ENCODE results near the gene PTPN2.

Gene PTPN2

DNA sequence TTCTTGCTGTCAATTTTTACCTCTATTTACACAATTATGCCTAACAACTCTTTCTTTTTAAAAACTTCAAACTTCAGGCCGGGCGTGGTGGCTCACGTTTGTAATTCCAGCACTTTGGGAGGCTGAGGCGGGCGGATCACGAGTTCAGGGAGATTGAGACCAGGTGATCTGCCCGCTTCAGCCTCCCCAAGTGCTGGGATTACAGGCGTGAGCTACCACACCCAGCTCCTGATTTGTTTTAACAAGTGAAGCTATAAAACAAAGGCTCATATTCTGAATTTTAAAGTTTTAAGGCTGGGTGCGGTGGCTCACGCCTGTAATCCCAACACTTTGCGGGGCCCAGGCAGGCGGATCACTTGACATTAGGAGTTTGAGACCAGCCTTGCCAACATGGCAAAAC is 15.5 kb downstream of the PTPN2 start:
- TF ChIP-seq CTCF (IDR thresholded peaks at IDR 0.05; ENCODE audit: insufficient read depth, low read length, poor library complexity, severe bottlenecking), result no peak
- H3K36me3 ChIP-seq (ENCODE audit: control insufficient read depth, insufficient read depth, low read length), result no peaks in the 10 kb centered on the region
- H3K4me3 ChIP-seq (replicated peaks; ENCODE audit: low read depth, low read length), result no peak overlapping the region
- H3K27me3 ChIP-seq (replicated peaks; ENCODE audit: control insufficient read depth, insufficient read depth, low read length), result no peaks in the 10 kb centered on the region
- DNase-seq (ENCODE audit: extremely low read depth, insufficient read length), result no peak

GRCh38 chr18:12867441-12868123 is 16.5 kb downstream of the PTPN2 start:
- no peaks in the 10 kb centered on the region for H3K27me3 ChIP-seq (replicated peaks; ENCODE audit: control insufficient read depth, insufficient read depth, low read length)
- DNase-seq (ENCODE audit: extremely low read depth, insufficient read length), result no peak
- TF ChIP-seq CTCF (IDR thresholded peaks at IDR 0.05; ENCODE audit: insufficient read depth, low read length, poor library complexity, severe bottlenecking), result no peak
- H3K4me3 ChIP-seq (replicated peaks; ENCODE audit: low read depth, low read length), result no peak overlapping the region; the same call in 1 of the 2 replicates
- no peaks in the 10 kb centered on the region; the same call in 1 of the 2 replicates for H3K36me3 ChIP-seq (ENCODE audit: control insufficient read depth, insufficient read depth, low read length)

DNA sequence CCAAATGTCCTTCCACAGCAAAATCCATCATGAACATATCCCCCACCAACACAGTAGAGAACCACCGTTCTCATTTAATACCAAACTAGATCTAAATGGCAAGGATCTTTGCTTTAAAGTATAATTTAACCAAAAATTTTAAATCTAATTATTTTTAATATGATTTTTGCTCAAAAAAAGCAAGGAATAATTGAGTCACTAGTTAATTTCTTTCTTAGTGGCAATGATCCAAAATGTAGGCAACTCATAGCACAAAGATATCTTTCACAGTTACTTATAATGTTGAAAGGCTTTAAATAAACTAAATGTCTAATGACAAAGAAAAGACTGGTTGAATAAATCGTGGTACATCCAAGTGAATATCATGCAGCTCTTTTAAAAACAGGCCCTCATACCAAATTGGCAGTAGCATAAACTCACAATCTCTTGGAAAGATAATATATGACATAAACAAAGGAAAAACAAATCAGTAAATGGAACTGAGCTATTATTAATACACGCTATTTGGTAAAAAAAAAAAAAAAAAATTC is 20.3 kb downstream of the PTPN2 start:
- no peak for TF ChIP-seq CTCF (IDR thresholded peaks at IDR 0.05; ENCODE audit: insufficient read depth, low read length, poor library complexity, severe bottlenecking)
- H3K27me3 ChIP-seq (replicated peaks; ENCODE audit: control insufficient read depth, insufficient read depth, low read length), result no peaks in the 10 kb centered on the region
- no peak overlapping the region for H3K4me3 ChIP-seq (replicated peaks; ENCODE audit: low read depth, low read length)
- no peaks in the 10 kb centered on the region; the same call in 1 of the 2 replicates for H3K36me3 ChIP-seq (ENCODE audit: control insufficient read depth, insufficient read depth, low read length)
- DNase-seq (ENCODE audit: extremely low read depth, insufficient read length), result no peak

DNA sequence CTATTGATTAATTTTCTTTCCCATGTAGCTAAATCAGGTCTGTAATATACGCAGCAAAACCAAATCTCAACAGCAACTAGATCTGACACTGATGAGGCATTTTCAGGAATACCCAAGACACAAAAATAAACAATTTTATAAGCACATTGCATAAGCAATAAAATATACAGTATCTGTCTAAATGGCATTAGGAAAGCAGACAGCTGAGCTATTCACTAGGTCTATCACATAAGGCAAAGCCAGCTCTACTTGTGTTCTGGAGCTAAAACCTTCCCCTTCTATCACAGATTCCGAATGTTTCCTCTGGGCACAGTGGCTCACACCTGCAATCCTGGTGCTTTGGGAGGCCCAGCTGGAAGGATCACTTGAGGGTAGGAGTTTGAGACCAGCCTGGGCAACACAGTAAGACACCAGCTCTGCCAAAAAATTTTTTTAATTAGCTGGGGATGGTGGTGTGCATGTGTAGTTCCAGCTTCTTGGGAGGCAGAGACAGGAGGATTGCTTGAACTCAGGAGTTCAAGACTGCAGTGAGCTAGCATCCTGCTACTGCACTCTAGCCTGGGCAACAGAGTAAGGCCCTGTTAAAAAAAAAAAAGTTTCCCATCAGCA is 21.1 kb downstream of the PTPN2 start:
- Histone ChIP-seq H3K4me3 (replicated peaks; ENCODE audit: low read depth, low read length) (no peak overlapping the region), H3K27me3 (replicated peaks; ENCODE audit: control insufficient read depth, insufficient read depth, low read length) (no peaks in the 10 kb centered on the region), H3K36me3 (ENCODE audit: control insufficient read depth, insufficient read depth, low read length) (no peaks in the 10 kb centered on the region; the same call in 1 of the 2 replicates)
- DNase-seq (ENCODE audit: extremely low read depth, insufficient read length), result no peak
- no peak for TF ChIP-seq CTCF (IDR thresholded peaks at IDR 0.05; ENCODE audit: insufficient read depth, low read length, poor library complexity, severe bottlenecking)

DNA sequence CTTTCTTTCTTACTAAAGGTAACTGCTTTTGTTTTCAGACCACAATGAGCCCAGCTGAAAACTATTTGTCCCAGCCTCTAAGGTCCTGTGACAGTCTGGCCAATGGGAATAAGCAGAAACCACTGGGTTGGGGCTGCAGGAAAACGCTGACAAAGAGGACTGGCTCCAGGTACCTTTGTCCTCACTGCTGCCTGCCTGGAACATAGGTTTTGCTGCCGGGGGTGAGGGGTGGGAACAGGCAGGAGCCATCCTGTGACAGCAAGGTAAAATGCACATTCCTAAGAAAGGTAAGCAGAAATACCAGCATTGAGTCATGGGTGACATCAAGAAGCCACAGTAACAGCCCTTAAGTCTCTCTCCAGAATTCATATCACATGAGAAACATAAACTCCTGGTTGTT is 21.6 kb downstream of the PTPN2 start:
- Histone ChIP-seq H3K27me3 (replicated peaks; ENCODE audit: control insufficient read depth, insufficient read depth, low read length) (no peaks in the 10 kb centered on the region), H3K36me3 (ENCODE audit: control insufficient read depth, insufficient read depth, low read length) (no peaks in the 10 kb centered on the region; the same call in 1 of the 2 replicates), H3K4me3 (replicated peaks; ENCODE audit: low read depth, low read length) (no peak overlapping the region)
- DNase-seq (ENCODE audit: extremely low read depth, insufficient read length), result no peak
- TF ChIP-seq CTCF (IDR thresholded peaks at IDR 0.05; ENCODE audit: insufficient read depth, low read length, poor library complexity, severe bottlenecking), result no peak

Data from GM06990 (cell line).